DND-41 (cell line): ENCODE results near the gene LTB.

Experiments
- EZH2 ChIP-seq: IDR thresholded peaks from 3 replicates; pipeline ENCODE4 v1.6.1; 2012; ENCODE audit warnings: borderline replicate concordance, low read depth, mild to moderate bottlenecking, moderate library complexity, low read length, inconsistent platforms; ENCODE audit not compliant: severe bottlenecking
- TF ChIP-seq, protein P1 (sequence below): IDR thresholded peaks from 2 replicates; pipeline ENCODE4 v1.5.1; 2012; ENCODE audit warnings: borderline replicate concordance, low read length, moderate library complexity, mild to moderate bottlenecking; ENCODE audit not compliant: poor library complexity, severe bottlenecking; ENCODE audit errors: extremely low read depth

DNA sequence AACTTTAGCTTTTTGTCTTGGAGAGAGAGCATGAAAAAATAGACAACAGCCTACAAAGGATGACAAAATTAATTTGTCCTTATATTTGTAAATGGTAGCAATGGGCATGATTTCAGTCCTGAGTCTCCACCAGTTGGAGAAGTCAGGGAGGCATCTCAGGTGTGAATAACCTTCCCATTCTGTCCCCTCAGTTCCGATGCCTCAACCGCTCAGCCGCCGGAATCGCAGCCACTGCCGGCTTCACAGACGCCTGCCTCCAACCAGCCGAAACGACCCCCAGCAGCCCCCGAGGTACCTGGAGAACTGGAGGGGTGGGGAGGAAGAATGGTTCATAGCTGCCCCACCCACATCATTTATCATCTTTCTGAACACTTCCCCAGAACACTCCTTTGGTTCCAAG, 41.8 kb upstream of the LTB start:
- TF ChIP-seq, protein P1, sequence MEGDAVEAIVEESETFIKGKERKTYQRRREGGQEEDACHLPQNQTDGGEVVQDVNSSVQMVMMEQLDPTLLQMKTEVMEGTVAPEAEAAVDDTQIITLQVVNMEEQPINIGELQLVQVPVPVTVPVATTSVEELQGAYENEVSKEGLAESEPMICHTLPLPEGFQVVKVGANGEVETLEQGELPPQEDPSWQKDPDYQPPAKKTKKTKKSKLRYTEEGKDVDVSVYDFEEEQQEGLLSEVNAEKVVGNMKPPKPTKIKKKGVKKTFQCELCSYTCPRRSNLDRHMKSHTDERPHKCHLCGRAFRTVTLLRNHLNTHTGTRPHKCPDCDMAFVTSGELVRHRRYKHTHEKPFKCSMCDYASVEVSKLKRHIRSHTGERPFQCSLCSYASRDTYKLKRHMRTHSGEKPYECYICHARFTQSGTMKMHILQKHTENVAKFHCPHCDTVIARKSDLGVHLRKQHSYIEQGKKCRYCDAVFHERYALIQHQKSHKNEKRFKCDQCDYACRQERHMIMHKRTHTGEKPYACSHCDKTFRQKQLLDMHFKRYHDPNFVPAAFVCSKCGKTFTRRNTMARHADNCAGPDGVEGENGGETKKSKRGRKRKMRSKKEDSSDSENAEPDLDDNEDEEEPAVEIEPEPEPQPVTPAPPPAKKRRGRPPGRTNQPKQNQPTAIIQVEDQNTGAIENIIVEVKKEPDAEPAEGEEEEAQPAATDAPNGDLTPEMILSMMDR, result no peak
- no peak for TF ChIP-seq EZH2
